Gastroesophageal sphincter (tissue), 4 donors: Measurements from ENCODE around the gene EIF3F. TPM values are rescaled to one million over a fixed set of nuclear protein-coding genes. Genes with fewer than 3 reads are reported as not detected.

Source experiments
- ATAC-seq: fragments of 150-250 bp; one replicate; pipeline ENCODE4 v1.9.1; 2016; ENCODE audit warnings: mild to moderate bottlenecking, moderate library complexity
- H3K27ac ChIP-seq, 4 donors: fragments of 200-600 bp; sonication (generic) in 3 of 4; 1 replicate in 3 of 4; 2 replicates in 1 of 4; pipeline ENCODE4 v1.5.1; 2016 to 2019
- H3K27me3 ChIP-seq: fragments of 200-600 bp; sonication (generic); one replicate; pipeline ENCODE4 v1.5.1; 2019
- H3K36me3 ChIP-seq, 2 donors: fragments of 200-600 bp; sonication (generic); one replicate each; pipeline ENCODE4 v1.5.1; 2019; ENCODE audit warnings: control low read depth in 1 of 2
- H3K4me1 ChIP-seq, 3 donors: fragments of 200-600 bp; sonication (generic); 1 replicate in 2 of 3; 2 replicates in 1 of 3; pipeline ENCODE4 v1.5.1; 2016 to 2019; ENCODE audit warnings: control low read depth in 2 of 3
- H3K4me3 ChIP-seq, 2 donors: fragments of 200-600 bp; sonication (generic); one replicate each; pipeline ENCODE4 v1.5.1; 2019; ENCODE audit warnings: mild to moderate bottlenecking in 1 of 2, moderate library complexity in 1 of 2
- H3K9me3 ChIP-seq, 3 donors: fragments of 200-600 bp; sonication (generic); one replicate each; pipeline ENCODE4 v1.5.1; 2017 to 2019; ENCODE audit warnings: control low read depth in 2 of 3
- EP300 ChIP-seq: sonication (generic); formaldehyde crosslinking; IDR thresholded peaks from one replicate; pipeline ENCODE4 v1.6.1; 2017; ENCODE audit warnings: antibody characterized with exemption, mild to moderate bottlenecking
- POLR2A ChIP-seq, 2 donors: fragments of 450-650 bp; IDR thresholded peaks; one replicate each; pipeline ENCODE4 v1.6.1; 2017; ENCODE audit warnings: antibody characterized with exemption in 2 of 2, mild to moderate bottlenecking in 2 of 2, moderate library complexity in 1 of 2
- POLR2AphosphoS5 ChIP-seq: sonication (generic); formaldehyde crosslinking; IDR thresholded peaks from one replicate; pipeline ENCODE4 v1.6.1; 2017; ENCODE audit warnings: antibody characterized with exemption
- WGBS, 2 donors: methylation state at CpG; one replicate each; pipeline ENCODE4 v1.1.5; 2018; ENCODE audit warnings: low coverage in 1 of 2; 5-methylcytosine and 5-hydroxymethylcytosine counted together
- total RNA-seq, 4 donors: library from RNA; depleted of rRNA; stranded (reverse); fragments of >200 nt; gene quantifications; one replicate each; pipeline ENCODE4 v1.1.0, GENCODE V29; 2016
- TF ChIP-seq, protein P1 (sequence below), 4 experiments: fragments of 200-600 bp in 2 of 4; fragments of 450-650 bp in 2 of 4; sonication (generic) in 1 of 4; IDR thresholded peaks; one replicate each; pipeline ENCODE4 v1.5.1; 2017 to 2019; ENCODE audit warnings: antibody characterized with exemption in 4 of 4, mild to moderate bottlenecking in 2 of 4, moderate library complexity in 2 of 4

EIF3F gene
- total RNA-seq, 4 donors from 2014 or later, result 204 to 356 (median 235) TPM

DNA sequence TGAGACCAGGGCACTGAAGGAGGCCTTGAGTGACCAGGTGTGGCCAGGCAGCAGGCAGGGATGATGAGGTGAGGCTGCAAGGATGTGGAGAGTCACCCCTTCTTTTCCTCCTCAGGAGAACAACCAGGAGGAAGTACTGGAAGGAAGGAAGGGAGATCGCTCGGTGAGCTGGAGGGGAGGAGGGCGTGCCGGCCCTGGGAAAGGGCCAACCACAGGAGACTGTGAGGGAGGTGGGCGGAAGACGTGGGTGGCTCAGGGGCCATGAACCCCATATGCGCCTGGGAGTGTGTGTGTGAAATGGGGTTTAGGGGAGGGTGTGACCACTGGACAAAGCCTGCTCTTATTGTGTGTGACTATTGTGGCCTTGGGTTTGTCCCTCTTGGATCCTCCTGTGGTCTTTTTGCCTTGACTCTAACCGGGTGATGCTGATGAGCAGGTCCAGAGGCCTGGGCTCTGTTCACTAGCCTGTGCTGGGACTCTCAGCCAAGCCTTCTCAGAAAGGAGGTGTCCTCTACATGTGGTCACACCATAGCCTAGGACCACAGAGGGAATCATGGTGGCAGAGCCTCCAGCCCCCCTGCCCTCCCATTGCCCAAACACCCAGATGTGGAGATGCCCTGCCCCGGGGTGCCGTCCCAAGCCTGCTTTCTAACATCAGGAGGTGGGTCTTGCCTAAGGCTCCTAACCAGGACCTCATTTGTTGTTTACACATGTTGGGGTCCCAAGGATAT, 52.6 kb downstream of the EIF3F start:
- Histone ChIP-seq H3K27me3 (no peaks in the 10 kb centered on the region), H3K27ac (no peak overlapping the region), H3K4me3 (no peak overlapping the region), H3K36me3 (no peaks in the 10 kb centered on the region), H3K4me1 (no peaks in the 10 kb centered on the region), H3K9me3 (no peaks in the 10 kb centered on the region)
- WGBS, 2 donors, result 78% methylated on average over 7 of the region's 10 CpGs; no CpG with 5 or more reads in 1 of the 2 donors
- TF ChIP-seq, protein P1, sequence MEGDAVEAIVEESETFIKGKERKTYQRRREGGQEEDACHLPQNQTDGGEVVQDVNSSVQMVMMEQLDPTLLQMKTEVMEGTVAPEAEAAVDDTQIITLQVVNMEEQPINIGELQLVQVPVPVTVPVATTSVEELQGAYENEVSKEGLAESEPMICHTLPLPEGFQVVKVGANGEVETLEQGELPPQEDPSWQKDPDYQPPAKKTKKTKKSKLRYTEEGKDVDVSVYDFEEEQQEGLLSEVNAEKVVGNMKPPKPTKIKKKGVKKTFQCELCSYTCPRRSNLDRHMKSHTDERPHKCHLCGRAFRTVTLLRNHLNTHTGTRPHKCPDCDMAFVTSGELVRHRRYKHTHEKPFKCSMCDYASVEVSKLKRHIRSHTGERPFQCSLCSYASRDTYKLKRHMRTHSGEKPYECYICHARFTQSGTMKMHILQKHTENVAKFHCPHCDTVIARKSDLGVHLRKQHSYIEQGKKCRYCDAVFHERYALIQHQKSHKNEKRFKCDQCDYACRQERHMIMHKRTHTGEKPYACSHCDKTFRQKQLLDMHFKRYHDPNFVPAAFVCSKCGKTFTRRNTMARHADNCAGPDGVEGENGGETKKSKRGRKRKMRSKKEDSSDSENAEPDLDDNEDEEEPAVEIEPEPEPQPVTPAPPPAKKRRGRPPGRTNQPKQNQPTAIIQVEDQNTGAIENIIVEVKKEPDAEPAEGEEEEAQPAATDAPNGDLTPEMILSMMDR (IDR thresholded peaks at IDR 0.05), result no peak
- TF ChIP-seq POLR2A (IDR thresholded peaks at IDR 0.05), result no peak
- no peak for ATAC-seq

DNA sequence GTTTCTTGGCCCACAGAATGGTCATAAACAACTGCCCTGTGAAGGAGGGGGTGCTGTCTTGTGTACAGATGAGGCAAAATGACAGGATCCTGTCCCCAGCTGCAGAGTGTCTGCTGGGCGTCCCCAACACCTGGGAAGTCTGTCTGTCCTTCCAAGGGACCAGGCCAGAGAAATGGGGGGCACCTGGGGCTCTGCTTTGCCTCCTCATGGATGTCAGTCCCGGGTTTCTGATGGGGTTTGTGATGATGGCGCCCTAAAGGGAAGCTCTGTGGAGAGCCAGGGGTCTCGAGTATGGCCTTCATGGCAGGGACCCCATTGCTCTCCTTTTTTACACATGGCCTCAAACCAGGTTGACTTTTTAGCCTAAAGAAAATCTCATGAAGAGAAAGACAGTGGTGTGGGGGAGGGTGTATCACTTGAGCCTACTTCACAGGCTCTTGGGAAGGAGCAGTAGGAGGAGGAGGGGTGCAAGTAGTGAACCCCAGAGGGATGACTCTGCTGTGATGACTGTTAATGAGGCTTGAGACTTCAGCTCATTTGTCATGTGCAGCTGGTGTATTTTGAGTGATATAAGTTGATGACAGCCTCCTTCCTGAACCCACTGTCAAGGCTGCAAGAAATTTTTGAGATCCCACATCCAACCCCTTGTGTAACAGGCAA, 53.3 kb downstream of the EIF3F start:
- Histone ChIP-seq H3K4me1 (no peaks in the 10 kb centered on the region), H3K9me3 (no peaks in the 10 kb centered on the region), H3K36me3 (no peaks in the 10 kb centered on the region), H3K27ac (no peak overlapping the region), H3K27me3 (no peaks in the 10 kb centered on the region), H3K4me3 (no peak overlapping the region)
- TF ChIP-seq EP300 (no peak), POLR2AphosphoS5 (no peak), POLR2A (IDR thresholded peaks at IDR 0.05) (no peak)
- TF ChIP-seq, protein P1 (IDR thresholded peaks at IDR 0.05), result no peak
- WGBS, 2 donors, result no CpG with 5 or more reads among the region's 4 CpGs
- ATAC-seq, result no peak

DNA sequence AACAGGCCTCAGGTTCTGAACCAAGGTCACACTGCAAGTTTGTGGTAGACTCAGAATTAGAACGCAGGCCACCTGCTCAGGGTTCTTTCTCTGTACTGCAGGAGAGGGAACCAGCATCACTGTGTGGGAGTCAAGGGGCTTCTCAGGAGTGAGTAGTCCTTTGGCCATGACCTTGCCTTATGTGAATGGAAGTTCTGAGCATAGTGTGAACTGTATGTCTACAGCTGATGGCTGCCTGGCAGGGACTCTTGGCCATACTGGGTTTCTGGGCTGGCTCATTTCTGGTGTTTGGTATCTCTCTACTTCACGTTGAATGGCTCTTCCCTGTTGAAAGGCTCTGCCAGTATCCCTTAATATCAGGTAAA, 53.8 kb downstream of the EIF3F start:
- 100% methylated on average over 1 of the region's 2 CpGs; no CpG with 5 or more reads in 1 of the 2 donors for WGBS, 2 donors
- no peak for ATAC-seq
- TF ChIP-seq EP300 (no peak), POLR2A (IDR thresholded peaks at IDR 0.05) (no peak), POLR2AphosphoS5 (no peak)
- TF ChIP-seq, protein P1 (IDR thresholded peaks at IDR 0.05), result no peak

DNA sequence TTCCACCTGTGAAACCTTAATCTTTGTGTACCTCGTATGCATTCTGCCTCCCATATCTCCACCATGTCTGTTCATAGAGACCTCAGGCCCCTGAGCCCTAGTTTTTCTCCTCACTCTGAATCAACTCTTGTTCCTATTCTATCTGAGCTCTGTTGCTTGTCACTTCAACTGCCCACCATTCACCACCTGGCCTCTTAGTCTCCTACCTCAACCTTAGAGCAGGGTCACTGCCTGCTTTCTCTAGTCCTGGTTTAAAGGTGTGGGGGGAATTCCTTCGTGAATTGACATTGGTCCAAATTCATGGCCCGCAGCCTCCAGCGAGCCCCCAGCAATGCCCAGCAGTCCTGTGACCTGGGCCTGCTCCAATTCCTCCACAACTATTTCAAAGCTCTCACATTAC, 54.4 kb downstream of the EIF3F start:
- H3K9me3 ChIP-seq, result no peaks in the 10 kb centered on the region
- H3K27ac ChIP-seq, result no peak overlapping the region
- H3K36me3 ChIP-seq, result no peaks in the 10 kb centered on the region
- no peak for TF ChIP-seq POLR2AphosphoS5
- TF ChIP-seq, protein P1 (IDR thresholded peaks at IDR 0.05), result no peak
- no peak for TF ChIP-seq EP300
- no peak for TF ChIP-seq POLR2A (IDR thresholded peaks at IDR 0.05)
- no peak overlapping the region for H3K4me3 ChIP-seq
- no peaks in the 10 kb centered on the region for H3K27me3 ChIP-seq
- H3K4me1 ChIP-seq, result no peaks in the 10 kb centered on the region
- ATAC-seq, result no peak
- WGBS, 2 donors, result 93 to 96% methylated on average over 3 of the region's 4 CpGs

More for the DNA sequence above, 53.8 kb downstream of the EIF3F start:
- no peaks in the 10 kb centered on the region for H3K27me3 ChIP-seq
- H3K4me3 ChIP-seq, result no peak overlapping the region
- no peaks in the 10 kb centered on the region for H3K9me3 ChIP-seq
- H3K27ac ChIP-seq, result no peak overlapping the region
- no peaks in the 10 kb centered on the region for H3K4me1 ChIP-seq
- no peaks in the 10 kb centered on the region for H3K36me3 ChIP-seq

DNA sequence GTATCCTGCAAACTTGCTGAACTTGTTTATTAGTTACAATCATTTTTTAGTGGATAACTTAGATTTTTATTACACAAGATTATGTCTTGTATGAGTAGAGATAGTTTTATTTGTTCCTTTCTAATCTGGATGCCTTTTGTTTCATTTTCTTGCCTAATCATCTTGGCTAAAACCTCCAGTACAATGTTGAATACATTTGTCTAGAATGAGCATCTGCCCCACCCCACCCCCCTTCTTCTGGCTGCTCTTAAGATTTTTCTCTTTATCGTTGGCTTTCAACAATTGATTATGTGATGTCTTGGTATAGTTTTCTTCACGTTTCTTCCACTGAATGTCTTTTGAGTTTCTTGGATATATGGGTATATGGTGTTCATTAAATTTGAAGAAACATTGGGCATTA, 56.6 kb downstream of the EIF3F start:
- H3K9me3 ChIP-seq, result no peaks in the 10 kb centered on the region
- TF ChIP-seq, protein P1 (IDR thresholded peaks at IDR 0.05), result no peak
- TF ChIP-seq POLR2AphosphoS5 (no peak), POLR2A (IDR thresholded peaks at IDR 0.05) (no peak), EP300 (no peak)
- ATAC-seq, result peak; percentile 36
- WGBS, 2 donors, result 56 to 57% methylated on average over 2 of the region's 2 CpGs
- H3K27me3 ChIP-seq, result no peaks in the 10 kb centered on the region
- no peaks in the 10 kb centered on the region for H3K4me1 ChIP-seq
- H3K4me3 ChIP-seq, result no peak overlapping the region
- no peaks in the 10 kb centered on the region for H3K36me3 ChIP-seq
- H3K27ac ChIP-seq, result no peak overlapping the region
